HCT116 (cell line): ENCODE measurements around the gene RSPO4. TPM values are rescaled to one million over a fixed set of nuclear protein-coding genes. Genes with fewer than 3 reads are reported as not detected.

Experiments used
- ATAC-seq: fragments of 200-7000 bp; cut with Tn5 transposase; 2 replicates; pipeline ENCODE4 v1.9.1; 2020; ENCODE audit warnings: mild to moderate bottlenecking, moderate library complexity
- BruUV-seq: library from RNA; stranded (reverse); fragments of 400-500 nt; replicated peaks from 2 replicates; lab custom pipeline; 2021; lab: Mats Ljungman, UMichigan
- CTCF ChIA-PET: fragments of 300-600 bp; sonication (Branson Sonifier 250); formaldehyde crosslinking; loops from one replicate; lab custom pipeline; 2021; ENCODE audit warnings: antibody characterized with exemption; lab: Charles Lee
- POLR2A ChIA-PET: fragments of 300-600, 350-600 bp; sonication (Branson Sonifier 250); formaldehyde crosslinking; loops from one replicate; lab custom pipeline; 2021; ENCODE audit warnings: antibody characterized with exemption; lab: Charles Lee
- RAD21 ChIA-PET, 2 experiments: fragments of 300-600 bp; sonication (Branson Sonifier 250); formaldehyde crosslinking; loops; one replicate each; lab custom pipeline; 2023; ENCODE audit warnings: low total read pairs in 2 of 2; ENCODE audit not compliant: uncharacterized antibody in 2 of 2, unreplicated experiment in 2 of 2, low non-redundant PET in 1 of 2; lab: Charles Lee
- DNase-seq: peaks from one replicate; pipeline ENCODE4 v3.0.0-alpha.2; 2010; ENCODE audit warnings: low read depth, low spot score
- H2AFZ ChIP-seq: fragments of 200-600 bp; shearing (Covaris generic), sonication (generic); 2 replicates; pipeline ENCODE4 v1.6.1; 2017; ENCODE audit warnings: low read depth, mixed run types, mixed read lengths, antibody characterized with exemption, low read length; ENCODE audit not compliant: poor library complexity, severe bottlenecking
- H3K27ac ChIP-seq: 2 replicates; pipeline ENCODE4 v1.5.1; 2012; ENCODE audit warnings: low read depth, low read length
- H3K27me3 ChIP-seq: fragments of 200-600 bp; sonication (generic); 2 replicates; pipeline ENCODE4 v1.6.1; 2016; ENCODE audit warnings: mixed run types, low read length, mixed read lengths; ENCODE audit not compliant: insufficient read depth
- H3K36me3 ChIP-seq, 2 experiments: fragments of 200-500 bp in 1 of 2; fragments of 200-600 bp in 1 of 2; sonication (Bioruptor generic) in 1 of 2; sonication (generic) in 1 of 2; 2 replicates each; pipeline versions ENCODE4 v1.5.1 to v1.6.1; 2014 to 2016; ENCODE audit warnings: low read length in 2 of 2, inconsistent platforms in 1 of 2, mixed read lengths in 1 of 2, mixed run types in 1 of 2; ENCODE audit not compliant: insufficient read depth in 2 of 2, control insufficient read depth in 1 of 2
- H3K4me1 ChIP-seq, 2 experiments: fragments of 200-600 bp in 1 of 2; sonication (generic) in 1 of 2; 2 replicates each; pipeline versions ENCODE4 v1.5.1 to v1.6.1; 2012 to 2017; ENCODE audit warnings: low read length in 2 of 2, inconsistent platforms in 1 of 2, mild to moderate bottlenecking in 1 of 2, mixed read lengths in 1 of 2, mixed run types in 1 of 2, moderate library complexity in 1 of 2; ENCODE audit not compliant: insufficient read depth in 2 of 2, control insufficient read depth in 1 of 2
- H3K4me2 ChIP-seq: fragments of 200-600 bp; sonication (generic); 2 replicates; pipeline ENCODE4 v1.6.1; 2017; ENCODE audit warnings: mixed run types, low read length, mixed read lengths
- H3K4me3 ChIP-seq, 2 experiments: fragments of 200-600 bp in 1 of 2; sonication (generic) in 1 of 2; replicated peaks in 1 of 2; 2 replicates each; pipeline ENCODE4 v1.5.1; 2011 to 2016; ENCODE audit warnings: low read length in 2 of 2, control low read depth in 1 of 2, low read depth in 1 of 2, mild to moderate bottlenecking in 1 of 2, mixed read lengths in 1 of 2, mixed run types in 1 of 2
- H3K79me2 ChIP-seq: fragments of 200-600 bp; sonication (generic); 2 replicates; pipeline ENCODE4 v1.6.1; 2017; ENCODE audit warnings: mild to moderate bottlenecking, mixed run types, low read length, moderate library complexity, mixed read lengths; ENCODE audit not compliant: insufficient read depth
- H3K9ac ChIP-seq: fragments of 200-600 bp; sonication (generic); 2 replicates; pipeline ENCODE4 v1.6.1; 2016; ENCODE audit warnings: low read length, mixed read lengths
- H3K9me2 ChIP-seq: fragments of 200-600 bp; sonication (generic), shearing (Covaris generic); 2 replicates; pipeline ENCODE4 v1.6.1; 2017; ENCODE audit warnings: mixed run types, mild to moderate bottlenecking, moderate library complexity; ENCODE audit not compliant: insufficient read depth
- H3K9me3 ChIP-seq, 2 experiments: fragments of 200-500 bp in 1 of 2; fragments of 200-600 bp in 1 of 2; sonication (Bioruptor generic) in 1 of 2; sonication (generic) in 1 of 2; 2 replicates each; pipeline ENCODE4 v1.6.1; 2014 to 2017; ENCODE audit warnings: low read length in 2 of 2, mixed read lengths in 2 of 2, inconsistent platforms in 1 of 2, low read depth in 1 of 2, mild to moderate bottlenecking in 1 of 2, mixed run types in 1 of 2, moderate library complexity in 1 of 2; ENCODE audit not compliant: control insufficient read depth in 1 of 2, insufficient read depth in 1 of 2
- H4K20me1 ChIP-seq: fragments of 200-600 bp; sonication (generic), shearing (Covaris generic); 2 replicates; pipeline ENCODE4 v1.6.1; 2017; ENCODE audit warnings: mixed run types, mild to moderate bottlenecking, moderate library complexity; ENCODE audit not compliant: insufficient read depth
- ATF3 ChIP-seq: IDR thresholded peaks from 2 replicates; pipeline ENCODE4 v1.6.1; 2012
- CEBPB ChIP-seq: IDR thresholded peaks from 2 replicates; pipeline ENCODE4 v1.6.1; 2012; ENCODE audit warnings: low read depth
- CTCF ChIP-seq, 3 experiments: fragments of 200-600 bp in 1 of 3; sonication (generic) in 1 of 3; IDR thresholded peaks in 2 of 3; conservative IDR thresholded peaks in 1 of 3; 2 replicates each; pipeline ENCODE4 v1.5.1; 2012 to 2017; ENCODE audit warnings: low read depth in 2 of 3, low read length in 2 of 3, antibody characterized with exemption in 1 of 3, borderline replicate concordance in 1 of 3, control low read depth in 1 of 3, mild to moderate bottlenecking in 1 of 3, mixed read lengths in 1 of 3, mixed run types in 1 of 3, moderate library complexity in 1 of 3; ENCODE audit not compliant: insufficient read depth in 1 of 3
- EGR1 ChIP-seq: IDR thresholded peaks from 2 replicates; pipeline ENCODE4 v1.6.1; 2012; ENCODE audit warnings: low read depth
- ELF1 ChIP-seq: IDR thresholded peaks from 2 replicates; pipeline ENCODE4 v1.6.1; 2012; ENCODE audit warnings: low read depth, borderline replicate concordance
- MAX ChIP-seq: IDR thresholded peaks from 2 replicates; pipeline ENCODE4 v1.6.1; 2012
- POLR2AphosphoS5 ChIP-seq: IDR thresholded peaks from 2 replicates; pipeline ENCODE4 v1.6.1; 2011; ENCODE audit warnings: mild to moderate bottlenecking, low read depth, low read length, moderate library complexity
- RAD21 ChIP-seq: IDR thresholded peaks from 2 replicates; pipeline ENCODE4 v1.6.1; 2012; ENCODE audit warnings: low read depth, mild to moderate bottlenecking
- SIN3A ChIP-seq: IDR thresholded peaks from 2 replicates; pipeline ENCODE4 v1.6.1; 2012; ENCODE audit warnings: low read depth
- SP1 ChIP-seq: IDR thresholded peaks from 2 replicates; pipeline ENCODE4 v1.6.1; 2012; ENCODE audit warnings: low read depth
- SRF ChIP-seq: IDR thresholded peaks from 2 replicates; pipeline ENCODE4 v1.6.1; 2012; ENCODE audit warnings: low read depth
- YY1 ChIP-seq: IDR thresholded peaks from 2 replicates; pipeline ENCODE4 v1.6.1; 2011; ENCODE audit warnings: low read length, low read depth, moderate library complexity, mild to moderate bottlenecking; ENCODE audit not compliant: insufficient replicate concordance; ENCODE audit errors: extremely low read depth
- intact Hi-C: fragments of 100-400 bp; cut with micrococcal nuclease; formaldehyde crosslinking; loops from 2 replicates; pipeline ENCODE4 v1.10.0; 2022
- total RNA-seq: library from RNA; stranded (reverse); gene quantifications from one replicate; pipeline ENCODE4 v1.2.1, GENCODE V29; 2021; ENCODE audit not compliant: unreplicated experiment

The RSPO4 gene
- total RNA-seq, 1 experiment from 2014 or later = 0.84 TPM

GRCh38 chr20:1012359-1013168, 10.5 kb upstream of the RSPO4 start:
- CTCF ChIA-PET = no interaction called here
- no peak for ATAC-seq
- RAD21 ChIA-PET = no interaction called here
- no peak for DNase-seq
- no peaks in the 10 kb centered on the region for H3K9me2 ChIP-seq
- POLR2A ChIA-PET = no interaction called here
- no peaks in the 10 kb centered on the region for H3K36me3 ChIP-seq
- no peak overlapping the region for H3K4me2 ChIP-seq
- no peaks in the 10 kb centered on the region for H3K9me3 ChIP-seq
- H2AFZ ChIP-seq = no peak overlapping the region
- no peaks in the 10 kb centered on the region for H3K79me2 ChIP-seq
- no peaks in the 10 kb centered on the region for H4K20me1 ChIP-seq
- H3K9ac ChIP-seq = no peak overlapping the region
- intact Hi-C loops = no loop called here
- BruUV-seq = no TSS peak
- no peak overlapping the region for H3K4me3 ChIP-seq
- no peak overlapping the region for H3K27ac ChIP-seq
- no peaks in the 10 kb centered on the region for H3K4me1 ChIP-seq
- H3K27me3 ChIP-seq = 0 out of 2 replicates have a peak, but pooled peaks cover 4% of the 10 kb centered on the region
- no peak for TF ChIP-seq CTCF (IDR thresholded peaks at IDR 0.05 in 2 of 3, conservative IDR thresholded peaks at IDR 0.05 in 1 of 3; ENCODE audit: borderline replicate concordance in 1 of 3, insufficient read depth in 1 of 3, low read depth in 2 of 3, low read length in 2 of 3)
- no peak for TF ChIP-seq ELF1
- no peak for TF ChIP-seq EGR1
- no peak for TF ChIP-seq POLR2AphosphoS5
- no peak for TF ChIP-seq SP1
- no peak for TF ChIP-seq SIN3A
- TF ChIP-seq ATF3 = no peak
- TF ChIP-seq RAD21 = no peak
- no peak for TF ChIP-seq YY1
- TF ChIP-seq CEBPB = no peak
- TF ChIP-seq SRF = no peak
- TF ChIP-seq MAX = no peak
